HG02840 (cell line): Measurements from ENCODE around the gene POU2AF2.
"Not testable (repeated sequence)": the region's sequence is repeated elsewhere in the genome, so short reads cannot be mapped to it uniquely, and the experiment has no call there.

Experiments used
- ATAC-seq: cut with Tn5 transposase; IDR thresholded peaks from one replicate; pipeline ENCODE4 v1.9.1; 2021; ENCODE audit warnings: mild to moderate bottlenecking, moderate library complexity, moderate number of reproducible peaks; ENCODE audit not compliant: unreplicated experiment, low FRiP score

The POU2AF2 gene

DNA sequence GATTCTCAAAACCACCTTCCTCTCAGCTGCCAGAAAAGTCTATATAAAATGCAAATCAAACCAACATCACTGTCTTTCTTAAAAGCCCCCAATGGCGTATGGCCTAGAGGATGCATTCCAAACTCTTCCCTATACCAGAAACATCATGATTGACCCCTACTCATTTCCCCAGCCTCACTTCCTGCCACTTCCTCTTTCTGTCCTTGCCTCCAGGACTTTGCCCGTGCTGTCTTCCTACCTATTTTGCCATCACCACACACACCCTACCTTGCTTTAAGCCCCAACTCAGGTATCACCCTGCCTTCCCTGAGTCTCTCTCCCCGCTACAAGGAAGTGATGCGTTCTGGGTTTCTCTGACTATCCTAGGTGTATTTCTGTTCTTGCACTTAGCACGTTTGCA is 8.1 kb downstream of the POU2AF2 start:
- no peak for ATAC-seq

DNA sequence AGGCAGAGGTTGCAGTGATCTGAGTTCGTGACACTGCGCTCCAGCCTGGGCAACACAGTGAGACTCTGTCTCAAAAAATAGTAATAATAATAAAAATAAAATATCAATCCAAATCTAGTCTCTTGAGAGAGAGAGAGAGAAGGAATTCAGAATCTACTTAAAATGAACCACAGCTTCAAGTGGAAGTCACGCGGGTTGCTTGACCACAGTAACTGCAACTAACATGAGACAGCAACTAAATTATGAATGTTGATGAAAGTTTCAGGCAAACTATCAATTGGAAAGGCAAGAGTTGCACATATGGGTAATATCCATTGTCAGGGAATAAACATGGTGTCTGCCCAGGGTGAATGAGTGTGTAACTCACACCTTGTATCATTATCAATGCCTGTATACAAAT is 12.5 kb downstream of the POU2AF2 start:
- ATAC-seq: no peak

DNA sequence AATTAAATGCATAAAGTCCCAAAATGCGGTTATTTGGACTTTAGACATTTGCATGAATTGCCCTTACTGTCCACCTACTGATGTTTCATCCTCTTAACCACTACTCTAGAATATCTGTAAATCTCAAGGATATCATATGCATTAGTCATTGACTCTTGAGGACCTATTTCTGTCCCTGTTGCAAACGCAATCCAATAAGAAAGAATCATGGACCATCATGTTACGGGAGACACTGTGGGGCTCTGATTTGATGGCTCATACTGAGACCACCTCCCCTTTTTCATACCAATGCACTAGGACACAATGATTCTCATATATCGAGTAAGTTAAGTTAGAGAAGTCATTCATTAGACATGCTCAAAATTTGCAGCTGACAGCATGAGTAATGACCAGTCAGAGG is 14.4 kb downstream of the POU2AF2 start:
- no peak for ATAC-seq

DNA sequence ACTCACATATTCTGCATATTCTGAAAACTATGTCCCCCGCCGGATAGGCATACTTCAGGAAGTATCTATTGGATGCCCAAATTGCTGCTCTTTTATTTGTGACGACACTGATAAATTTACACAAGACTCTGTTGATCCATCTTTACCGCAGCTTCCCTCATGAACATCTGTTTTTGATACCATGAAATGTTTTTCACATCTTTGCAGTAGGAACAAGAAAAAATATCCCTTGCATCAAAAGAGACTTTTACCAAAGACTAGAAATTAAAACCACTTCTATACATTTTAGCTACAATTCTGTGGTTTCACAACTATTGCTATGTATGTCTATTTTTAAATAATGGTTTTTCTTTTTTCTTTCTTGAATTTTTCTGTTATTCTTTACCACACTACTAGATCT is 15.3 kb downstream of the POU2AF2 start:
- no peak for ATAC-seq

DNA sequence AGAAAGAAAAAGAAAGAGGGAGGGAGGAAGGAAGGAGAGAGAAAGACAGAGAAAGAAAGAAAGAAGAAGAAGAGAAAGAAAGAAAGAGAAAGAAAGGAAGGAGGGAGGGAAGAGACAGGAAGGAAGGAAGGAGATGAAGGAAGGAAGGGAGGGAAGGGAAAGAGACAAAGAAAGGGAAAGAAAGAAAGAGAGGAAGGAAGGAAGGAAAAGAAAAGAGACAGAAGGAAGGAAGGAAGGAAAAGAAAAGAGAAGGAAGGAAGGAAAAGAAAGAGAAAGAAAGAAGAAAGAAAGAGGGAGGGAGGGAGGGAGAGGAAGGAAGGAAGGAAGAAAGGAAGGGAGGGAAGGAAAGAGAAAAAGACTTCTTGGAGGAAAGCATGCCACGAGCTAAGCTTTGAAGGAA is 19.1 kb downstream of the POU2AF2 start:
- ATAC-seq: no peak

DNA sequence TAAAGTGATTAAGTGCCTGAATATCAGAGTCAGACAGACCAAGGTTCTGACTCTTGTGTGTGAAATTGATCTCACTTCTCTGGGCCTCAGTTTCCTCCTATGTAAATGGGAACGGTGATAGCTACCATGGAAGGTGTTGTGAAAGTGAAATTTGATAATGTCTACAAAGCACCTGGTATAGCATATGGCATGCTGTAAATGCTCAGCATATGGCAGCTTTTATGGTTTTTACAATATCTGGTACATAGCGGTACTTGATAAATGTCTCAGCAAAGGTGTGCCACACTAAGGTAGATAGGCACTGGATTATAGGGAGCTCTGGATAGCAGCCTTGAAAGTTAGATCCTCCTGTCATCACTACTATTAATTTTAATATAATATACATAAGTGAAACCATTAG is 19.9 kb downstream of the POU2AF2 start:
- ATAC-seq: no peak

DNA sequence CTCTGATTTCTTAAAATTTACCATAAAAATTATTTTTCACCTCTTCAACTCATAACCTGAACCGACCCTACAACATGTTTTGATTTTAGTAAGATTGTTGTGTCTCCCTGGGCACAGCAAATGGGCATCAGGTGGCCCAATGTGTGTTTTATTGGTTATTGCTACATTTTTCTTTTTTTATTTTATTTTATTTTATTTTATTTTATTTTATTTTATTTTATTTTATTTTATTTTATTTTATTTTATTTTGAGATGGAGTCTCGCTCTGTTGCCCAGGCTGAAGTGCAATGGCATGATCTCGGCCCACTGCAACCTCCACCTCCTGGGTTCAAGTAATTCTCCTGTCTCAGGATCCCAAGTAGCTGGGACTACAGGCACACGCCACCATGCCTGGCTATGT is 22.8 kb downstream of the POU2AF2 start:
- ATAC-seq: not testable (repeated sequence)

DNA sequence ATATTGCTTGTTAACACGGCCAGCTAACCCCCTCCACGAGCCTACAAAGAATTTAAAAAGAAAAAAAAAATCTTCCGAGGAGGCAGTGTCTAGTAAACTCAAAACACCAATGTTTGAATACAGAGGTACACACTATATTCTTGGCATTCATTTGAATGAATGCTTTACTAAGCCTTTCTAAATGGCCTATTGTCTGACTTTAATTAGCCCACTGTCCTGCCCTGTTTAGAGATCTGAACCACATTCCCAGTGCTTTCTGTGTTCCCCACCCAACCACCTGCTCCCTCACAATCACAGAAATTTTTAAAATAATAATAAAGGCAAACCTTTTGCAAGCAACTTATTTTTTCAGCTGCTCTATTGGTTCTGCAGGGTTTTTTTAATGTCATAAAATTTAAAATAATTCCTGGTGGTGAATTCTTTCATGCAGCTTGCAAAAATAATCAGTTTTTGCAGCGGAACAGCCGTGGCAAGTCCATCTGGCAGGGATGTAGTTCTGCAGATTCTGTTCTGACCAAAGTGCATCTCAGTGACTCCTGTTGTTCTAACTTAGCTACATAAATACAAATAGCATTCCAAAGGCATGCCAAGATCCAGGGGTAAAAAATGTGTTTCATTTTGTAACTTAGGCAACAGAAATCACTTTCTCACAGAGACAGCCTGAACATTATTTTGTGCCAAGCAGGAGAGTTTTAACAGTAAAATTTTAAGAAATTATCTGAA is 23.8 kb downstream of the POU2AF2 start:
- ATAC-seq: no peak

DNA sequence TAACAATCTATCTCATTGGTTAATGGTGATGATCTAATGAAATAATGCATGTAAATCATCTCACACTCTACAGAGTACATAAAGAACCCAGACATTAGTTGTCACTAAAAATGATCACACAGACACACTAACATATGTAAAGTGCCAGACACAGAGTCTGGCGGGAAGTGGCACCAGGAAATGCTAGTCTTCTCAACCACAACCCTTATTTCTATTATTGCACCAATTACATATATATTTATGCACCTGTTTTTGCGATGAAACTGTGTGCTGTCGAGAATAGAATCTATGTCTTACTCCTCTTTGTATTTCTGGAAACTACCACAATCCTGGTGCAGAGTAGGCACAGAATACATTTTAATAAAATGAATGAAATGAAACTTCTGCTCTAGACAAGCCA is 26.9 kb downstream of the POU2AF2 start:
- no peak for ATAC-seq

DNA sequence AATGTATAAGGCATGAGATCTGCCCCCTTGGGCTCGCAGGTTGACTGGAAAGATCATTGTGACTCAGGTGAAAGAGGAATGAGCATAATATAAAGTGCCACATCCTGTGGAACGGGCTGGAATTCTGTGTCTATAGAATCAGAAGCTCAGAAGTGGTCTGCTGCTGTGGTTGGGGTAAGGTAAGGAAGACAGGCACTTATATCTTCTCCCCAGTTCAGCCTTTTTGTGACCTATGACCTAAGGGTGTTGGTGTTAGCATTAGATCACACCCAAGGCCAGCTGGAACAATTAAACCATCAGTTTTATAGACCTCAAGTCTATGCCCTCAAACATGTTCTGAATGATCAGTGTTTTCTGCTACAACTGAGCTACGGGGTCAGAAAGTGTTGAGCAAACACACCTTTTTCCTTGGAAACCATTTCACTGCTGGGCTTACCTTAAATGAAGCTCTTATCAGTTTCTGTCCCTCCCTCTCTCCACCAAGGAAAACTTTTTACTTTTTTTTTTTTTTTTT is 37.1 kb downstream of the POU2AF2 start:
- no peak for ATAC-seq

DNA sequence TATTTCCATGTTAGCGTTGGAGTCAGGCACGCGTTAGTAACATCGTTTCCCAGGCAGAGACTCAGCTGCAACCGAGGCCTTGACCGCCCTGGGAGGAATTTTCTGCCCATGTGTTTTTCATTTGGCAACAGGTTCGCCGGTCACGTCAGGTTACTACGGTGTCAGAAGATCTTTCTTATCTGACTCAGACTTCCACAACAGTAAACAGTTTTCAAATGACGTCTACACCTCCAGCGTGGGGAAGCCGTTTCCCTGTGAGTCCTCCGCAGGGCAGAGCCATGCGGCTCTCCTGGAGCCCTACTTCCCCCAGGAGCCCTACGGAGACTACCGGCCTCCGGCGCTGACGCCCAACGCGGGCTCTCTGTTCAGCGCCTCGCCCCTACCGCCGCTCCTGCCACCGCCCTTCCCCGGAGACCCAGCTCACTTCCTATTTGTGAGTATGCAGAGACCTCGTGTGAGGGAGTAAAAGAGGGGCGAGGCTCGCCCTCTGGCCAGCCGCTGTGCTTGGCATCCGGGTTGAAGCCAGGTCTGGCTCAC is 38.5 kb downstream of the POU2AF2 start:
- no peak for ATAC-seq

DNA sequence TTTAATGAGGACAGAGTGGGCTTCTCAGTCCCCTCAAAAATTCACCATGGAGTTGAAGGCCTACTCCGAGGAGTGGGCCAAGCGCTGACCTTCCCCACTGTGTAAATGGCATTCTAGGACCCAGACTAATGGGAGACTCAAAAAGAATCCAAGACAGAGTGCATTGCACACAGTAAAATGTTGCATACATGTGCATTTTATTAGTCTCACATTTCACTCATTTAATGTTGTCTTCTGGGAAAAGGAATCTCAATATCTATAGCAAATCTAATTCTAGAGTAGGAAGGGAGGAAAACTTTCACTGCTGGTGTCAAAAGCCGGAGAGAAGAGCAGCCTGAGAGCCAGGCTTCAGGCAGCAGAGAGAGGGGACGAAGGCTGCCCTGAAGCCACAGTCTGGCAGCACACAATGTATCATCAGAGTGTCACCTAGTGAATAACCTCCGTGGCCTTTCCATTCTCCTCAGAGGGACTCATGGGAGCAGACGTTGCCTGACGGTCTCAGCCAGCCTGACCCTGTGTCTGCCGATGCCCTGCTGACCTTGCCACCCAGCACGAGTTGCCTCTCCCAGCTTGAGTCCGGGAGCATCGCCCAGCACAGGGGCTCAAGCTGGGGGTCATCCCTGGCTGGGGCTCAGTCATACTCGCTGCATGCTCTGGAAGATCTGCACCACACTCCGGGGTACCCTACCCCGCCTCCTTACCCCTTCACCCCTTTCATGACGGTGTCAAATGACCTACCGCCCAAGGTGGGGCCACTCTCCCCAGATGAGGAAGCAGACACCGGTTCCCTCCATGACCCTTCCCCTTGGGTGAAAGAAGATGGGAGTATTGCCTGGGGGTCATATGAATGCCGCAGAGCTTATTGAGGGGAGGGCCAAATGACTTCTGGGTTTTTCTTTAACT is 39.9 kb downstream of the POU2AF2 start:
- no peak for ATAC-seq

DNA sequence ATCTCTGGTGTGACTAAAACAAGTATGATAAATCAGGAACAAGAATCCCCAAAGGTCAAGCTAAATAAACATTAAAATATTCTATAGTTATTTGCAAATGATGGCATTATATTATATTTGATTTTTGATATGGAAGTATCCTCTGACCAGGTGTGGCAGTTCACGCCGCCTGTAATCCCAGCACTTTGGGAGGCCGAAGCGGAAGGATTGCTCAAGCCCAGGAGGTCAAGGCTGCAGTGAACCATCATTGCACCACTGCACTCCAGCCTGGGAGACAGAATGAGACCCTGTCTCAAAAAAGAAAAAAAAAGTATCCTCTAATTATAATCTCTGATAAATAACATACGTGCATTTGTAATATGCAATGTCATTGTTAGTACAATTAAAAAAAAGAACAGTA is 46.2 kb downstream of the POU2AF2 start:
- ATAC-seq: no peak

DNA sequence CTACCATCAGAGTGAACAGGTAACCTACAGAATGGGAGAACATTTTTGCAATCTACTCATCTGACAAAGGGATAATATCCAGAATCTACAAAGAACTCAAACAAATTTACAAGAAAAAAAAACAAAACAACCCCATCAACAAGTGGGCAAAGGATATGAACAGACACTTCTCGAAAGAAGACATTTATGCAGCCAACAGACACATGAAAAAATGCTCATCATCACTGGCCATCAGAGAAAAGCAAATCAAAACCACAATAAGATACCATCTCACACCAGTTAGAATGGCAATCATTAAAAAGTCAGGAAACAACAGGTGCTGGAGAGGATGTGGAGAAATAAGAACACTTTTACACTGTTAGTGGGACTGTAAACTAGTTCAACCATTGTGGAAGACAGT is 46.9 kb downstream of the POU2AF2 start:
- ATAC-seq: not testable (repeated sequence)

DNA sequence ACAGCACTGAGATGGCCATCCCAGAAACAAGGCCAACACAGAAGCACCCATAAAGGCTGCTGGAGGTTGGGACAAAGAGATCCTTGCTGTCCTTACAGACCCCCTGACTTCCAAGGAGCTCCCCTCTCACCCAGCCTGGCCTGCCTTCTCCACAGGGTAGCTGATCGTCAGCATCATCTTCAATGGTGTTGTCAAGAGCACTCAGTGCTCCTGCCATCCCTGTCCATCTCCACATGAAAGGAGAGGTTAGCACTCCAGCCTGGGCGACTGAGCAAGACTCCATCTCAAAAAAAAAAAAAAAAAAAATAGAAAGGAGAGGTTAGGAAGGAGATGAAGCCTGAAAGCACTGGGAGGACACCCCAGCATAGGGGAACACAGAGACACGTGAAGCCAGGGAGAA is 50.7 kb downstream of the POU2AF2 start:
- no peak for ATAC-seq

DNA sequence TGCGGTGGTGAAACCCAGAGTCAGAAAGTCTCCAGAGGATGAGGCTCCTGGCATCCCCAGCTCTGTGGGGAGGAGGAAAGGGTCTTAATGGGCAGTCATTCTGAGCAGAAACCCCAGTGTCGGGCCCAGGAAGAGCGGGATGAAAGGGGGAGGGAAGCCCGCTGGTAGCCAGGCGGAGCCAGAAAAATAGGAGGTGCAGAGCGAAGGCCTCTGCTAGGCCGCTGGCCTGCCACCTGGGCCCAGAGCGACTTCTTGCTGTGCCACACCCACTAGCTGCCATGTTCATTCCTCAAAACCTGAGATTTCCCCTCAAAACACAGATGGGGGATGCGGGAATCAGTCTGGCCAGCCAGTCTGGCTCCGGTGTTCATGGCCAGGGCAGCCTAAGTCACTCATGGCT is 52.2 kb downstream of the POU2AF2 start:
- no peak for ATAC-seq

DNA sequence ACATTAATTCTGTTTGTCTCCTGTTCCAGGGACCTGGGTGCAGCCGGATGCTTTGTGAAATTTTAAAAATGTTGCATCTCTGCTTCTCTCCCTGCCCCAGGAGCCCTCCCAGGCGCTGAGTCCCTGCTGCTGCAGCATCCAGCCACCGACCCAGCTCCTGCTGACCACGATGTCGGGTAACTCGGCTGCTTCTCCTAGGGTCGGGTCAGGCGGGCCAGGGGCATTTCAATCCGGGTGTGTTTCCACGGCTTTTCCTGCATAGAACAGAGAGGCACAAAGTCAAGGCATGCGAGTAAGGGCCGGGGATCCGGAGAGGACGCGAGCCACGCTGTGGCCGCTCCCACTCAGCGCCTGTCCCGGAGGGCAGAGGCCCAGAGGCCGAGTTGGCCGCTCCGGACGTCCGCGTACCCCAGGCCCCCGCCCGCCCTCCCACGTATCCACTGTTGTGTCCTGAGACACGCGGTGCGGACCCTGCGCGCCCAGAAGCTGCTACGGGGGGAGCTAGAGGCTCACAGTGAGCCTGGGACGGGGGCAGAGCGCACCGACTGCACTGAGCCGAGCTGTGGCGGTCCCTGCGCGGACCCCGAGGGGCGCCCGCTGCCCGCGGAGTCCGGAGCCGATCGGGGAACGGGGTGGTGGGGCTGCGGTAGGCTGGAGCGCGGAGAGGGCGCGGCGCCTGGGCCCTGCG is 53.0 kb downstream of the POU2AF2 start, which contains the start of gene POU2AF3:
Gene POU2AF3, plus strand, starts transcription at position 134 of the 688 bp plus-strand sequence. Its CDS starts 36 bp downstream, at position 170.
- no peak for ATAC-seq

DNA sequence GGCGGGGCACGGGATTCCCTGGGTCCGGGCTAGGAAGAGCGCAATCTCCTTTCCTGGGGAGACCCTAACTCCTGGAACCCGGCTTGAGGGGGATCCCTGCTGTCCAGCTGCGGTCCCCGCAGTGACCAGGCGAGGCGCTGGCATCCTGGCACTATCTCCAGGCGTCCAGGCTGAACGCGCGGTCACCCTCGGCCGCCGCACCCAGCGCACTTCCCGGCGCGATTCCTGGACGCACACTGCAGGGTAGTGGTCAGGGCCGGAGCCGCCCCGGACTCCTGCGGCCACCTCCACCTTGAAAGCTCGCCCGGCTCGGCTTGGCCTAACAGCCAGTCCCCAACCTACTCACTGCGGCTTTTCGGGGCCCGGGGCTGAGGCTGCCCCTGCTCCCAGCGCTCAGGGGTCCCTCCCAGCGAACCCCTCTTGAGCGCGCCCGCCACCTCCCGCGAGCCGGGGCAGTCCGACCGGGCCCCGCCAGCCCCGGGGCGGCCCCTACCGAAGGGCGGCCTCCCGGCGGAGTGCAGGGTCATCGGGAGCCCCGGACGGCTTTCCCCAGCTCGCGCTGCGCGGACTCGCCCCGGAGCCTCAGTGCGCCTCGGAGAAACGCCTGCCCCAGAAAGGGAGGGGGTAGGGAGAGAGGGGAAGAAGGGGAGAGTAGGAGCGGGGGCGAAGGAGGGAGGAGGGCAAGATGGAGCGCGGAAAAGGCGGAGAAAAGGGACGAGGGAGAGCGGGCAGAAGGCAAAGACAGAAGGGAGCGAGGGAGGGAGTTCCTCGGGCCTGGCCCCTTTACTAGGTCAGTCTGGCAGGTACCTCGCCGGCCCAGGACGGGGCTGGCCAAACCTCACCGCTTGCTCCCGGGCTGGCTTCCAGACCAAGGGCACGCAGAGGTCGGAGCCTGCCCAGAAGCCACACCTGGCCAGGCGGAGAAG is 53.8 kb downstream of the POU2AF2 start:
- ATAC-seq: no peak

DNA sequence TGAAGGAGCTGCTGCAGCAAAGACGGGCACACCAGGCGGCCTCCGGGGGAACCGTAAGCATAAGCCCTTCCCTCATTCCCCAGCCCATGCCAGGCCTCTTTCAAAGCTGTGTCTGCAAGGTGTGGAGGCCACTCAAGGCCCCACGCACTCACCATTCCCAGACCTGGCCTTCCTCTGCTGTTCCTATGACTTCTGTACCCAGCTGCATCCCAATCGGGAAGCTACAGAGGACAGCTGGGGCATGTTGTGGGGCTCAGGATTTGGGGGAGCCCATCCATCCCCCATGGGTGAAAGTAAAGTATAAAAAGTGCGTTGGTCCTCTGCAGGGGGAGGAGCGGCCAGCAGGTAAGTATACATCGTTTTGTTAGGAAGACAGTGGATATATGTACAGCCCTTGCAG is 55.0 kb downstream of the POU2AF2 start:
- no peak for ATAC-seq
